Glomerular visceral epithelial cell (primary cell): ENCODE data around the gene AFG3L2.

Experiments used
- DNase-seq: peaks from one replicate; pipeline ENCODE4 v3.0.0-alpha.2; 2016; ENCODE audit errors: extremely low spot score

The AFG3L2 gene

DNA sequence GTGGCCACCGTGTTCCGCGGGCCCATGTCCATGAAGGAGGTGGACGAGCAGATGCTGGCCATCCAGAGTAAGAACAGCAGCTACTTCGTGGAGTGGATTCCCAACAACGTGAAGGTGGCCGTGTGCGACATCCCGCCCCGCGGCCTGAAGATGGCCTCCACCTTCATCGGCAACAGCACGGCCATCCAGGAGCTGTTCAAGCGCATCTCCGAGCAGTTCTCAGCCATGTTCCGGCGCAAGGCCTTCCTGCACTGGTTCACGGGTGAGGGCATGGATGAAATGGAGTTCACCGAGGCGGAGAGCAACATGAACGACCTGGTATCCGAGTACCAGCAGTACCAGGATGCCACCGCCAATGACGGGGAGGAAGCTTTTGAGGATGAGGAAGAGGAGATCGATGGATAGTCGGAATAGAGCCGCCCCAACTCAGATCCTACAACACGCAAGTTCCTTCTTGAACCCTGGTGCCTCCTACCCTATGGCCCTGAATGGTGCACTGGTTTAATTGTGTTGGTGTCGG lies 51.2 kb downstream of the AFG3L2 start:
- DNase-seq, result no peak

DNA sequence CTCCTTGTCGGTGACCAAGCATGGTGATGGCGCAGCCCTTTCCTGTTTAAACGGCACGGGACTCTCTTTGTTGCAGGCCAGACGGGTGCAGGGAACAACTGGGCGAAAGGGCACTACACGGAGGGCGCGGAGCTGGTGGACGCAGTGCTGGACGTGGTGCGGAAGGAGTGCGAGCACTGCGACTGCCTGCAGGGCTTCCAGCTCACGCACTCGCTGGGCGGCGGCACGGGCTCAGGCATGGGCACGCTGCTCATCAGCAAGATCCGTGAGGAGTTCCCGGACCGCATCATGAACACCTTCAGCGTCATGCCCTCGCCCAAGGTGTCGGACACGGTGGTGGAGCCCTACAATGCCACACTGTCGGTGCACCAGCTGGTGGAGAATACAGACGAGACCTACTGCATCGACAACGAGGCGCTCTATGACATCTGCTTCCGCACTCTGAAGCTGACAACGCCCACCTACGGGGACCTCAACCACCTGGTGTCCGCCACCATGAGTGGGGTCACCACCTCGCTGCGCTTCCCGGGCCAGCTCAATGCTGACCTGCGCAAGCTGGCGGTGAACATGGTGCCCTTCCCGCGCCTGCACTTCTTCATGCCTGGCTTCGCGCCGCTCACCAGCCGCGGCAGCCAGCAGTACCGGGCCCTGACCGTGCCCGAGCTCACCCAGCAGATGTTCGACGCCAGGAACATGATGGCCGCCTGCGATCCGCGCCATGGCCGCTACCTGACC lies 51.9 kb downstream of the AFG3L2 start:
- no peak for DNase-seq

DNA sequence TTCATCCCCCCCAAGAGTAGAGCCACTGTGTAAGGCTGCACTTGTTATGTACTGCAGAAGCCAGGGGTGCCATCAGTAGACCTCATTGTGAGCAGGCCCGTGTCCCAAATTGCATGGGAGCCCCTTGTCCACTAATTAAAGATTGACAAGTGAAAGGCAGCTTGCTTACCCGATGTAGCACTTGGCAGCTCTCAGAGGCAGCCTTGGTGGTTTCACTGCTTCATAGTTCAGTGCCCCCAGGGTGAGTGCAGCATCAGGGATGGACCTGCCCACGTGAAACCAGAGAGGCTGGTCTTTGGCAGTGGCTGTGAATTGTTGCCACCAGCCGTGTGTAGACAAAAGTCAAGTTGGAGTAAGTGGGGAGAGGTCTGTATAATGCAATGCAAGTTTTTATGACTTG lies 55.7 kb downstream of the AFG3L2 start:
- DNase-seq, result peak; percentile 76

DNA sequence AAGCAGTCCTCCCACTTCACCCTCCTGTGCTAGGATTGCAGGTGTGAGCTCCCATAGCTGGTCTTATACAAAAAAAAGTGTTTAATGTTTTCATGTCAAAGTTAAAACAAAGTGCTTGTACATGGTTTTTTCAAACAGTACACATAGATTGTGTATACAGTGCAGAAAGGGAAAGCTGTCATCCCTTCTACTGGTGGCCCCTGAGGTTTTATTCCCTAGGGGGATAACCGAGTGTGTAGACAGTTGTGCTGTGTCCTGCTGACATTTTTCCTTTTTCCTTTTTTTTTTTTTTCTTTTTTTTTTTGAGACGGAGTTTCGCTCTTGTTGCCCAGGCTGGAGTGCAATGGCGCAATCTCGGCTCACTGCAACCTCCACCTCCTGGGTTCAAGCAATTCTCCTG lies 58.2 kb downstream of the AFG3L2 start:
- DNase-seq, result no peak

DNA sequence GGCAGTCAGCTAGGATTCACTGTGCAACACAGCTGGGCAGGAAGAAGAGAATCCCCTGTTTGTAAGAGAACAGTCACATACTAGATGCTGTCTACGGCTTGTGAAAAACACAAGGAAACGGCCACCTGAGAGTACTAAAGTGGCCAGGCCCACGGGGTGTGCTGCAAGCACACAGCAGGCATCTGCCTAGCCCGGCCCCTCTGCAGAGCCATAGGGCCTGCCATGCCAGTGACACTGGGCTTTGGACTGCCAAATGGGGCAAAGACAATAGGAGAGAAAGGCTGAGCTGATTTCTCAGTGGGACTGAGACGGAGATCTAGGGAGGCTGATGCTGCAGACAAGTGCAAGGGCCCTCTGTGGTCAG lies 58.7 kb downstream of the AFG3L2 start:
- DNase-seq, result no peak

DNA sequence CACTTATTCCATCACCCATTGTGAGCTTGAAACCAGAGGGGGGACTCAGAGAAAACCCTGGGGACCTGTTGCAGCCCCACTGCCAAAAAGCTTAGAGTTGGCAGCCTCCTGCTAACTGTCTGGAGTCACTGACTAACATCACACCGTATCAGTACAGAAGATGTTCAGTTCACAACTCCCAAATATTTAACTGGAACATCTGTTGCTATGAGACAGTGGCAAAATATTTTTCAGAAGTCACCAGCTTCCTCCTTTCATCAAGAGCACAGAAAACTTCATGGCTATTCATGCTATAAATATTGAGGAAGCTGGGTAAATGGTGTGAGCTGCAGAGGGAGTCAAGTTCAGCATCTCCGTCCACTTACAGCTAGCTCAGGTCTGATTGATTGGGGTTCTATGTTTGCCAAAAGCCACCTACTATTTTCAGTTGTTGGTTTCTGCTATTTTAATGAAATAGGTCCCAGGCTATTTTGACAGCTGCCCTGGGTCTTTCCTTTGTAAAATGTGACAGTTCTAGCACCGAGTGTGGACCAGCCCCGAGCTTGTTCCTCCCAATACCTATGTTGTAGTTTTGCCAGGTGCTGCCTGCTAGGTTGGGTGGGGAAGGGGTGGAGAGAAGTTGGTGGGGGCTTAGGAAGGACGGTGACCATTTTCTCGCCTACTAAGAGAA lies 59.2 kb downstream of the AFG3L2 start:
- DNase-seq, result peak; percentile 37

DNA sequence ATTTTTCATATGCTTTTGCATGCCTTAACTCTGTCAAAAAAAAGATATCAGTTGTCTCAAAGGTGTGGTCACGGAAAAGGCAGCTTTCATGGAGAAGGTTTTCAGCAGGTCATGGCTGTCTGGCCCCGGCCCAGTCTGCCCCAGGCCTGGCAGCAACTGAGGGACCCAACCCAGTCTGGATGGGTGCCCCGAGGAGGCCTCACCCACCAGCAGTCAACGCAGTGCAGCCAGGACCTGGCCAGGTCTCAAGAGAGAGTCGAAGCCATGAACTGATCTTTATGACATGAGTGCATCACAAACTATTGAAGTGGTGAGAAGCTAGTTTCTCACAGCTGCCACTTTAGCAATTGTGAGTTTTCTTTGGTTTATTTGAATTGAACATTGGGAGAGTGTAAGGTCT lies 61.1 kb downstream of the AFG3L2 start:
- no peak for DNase-seq

DNA sequence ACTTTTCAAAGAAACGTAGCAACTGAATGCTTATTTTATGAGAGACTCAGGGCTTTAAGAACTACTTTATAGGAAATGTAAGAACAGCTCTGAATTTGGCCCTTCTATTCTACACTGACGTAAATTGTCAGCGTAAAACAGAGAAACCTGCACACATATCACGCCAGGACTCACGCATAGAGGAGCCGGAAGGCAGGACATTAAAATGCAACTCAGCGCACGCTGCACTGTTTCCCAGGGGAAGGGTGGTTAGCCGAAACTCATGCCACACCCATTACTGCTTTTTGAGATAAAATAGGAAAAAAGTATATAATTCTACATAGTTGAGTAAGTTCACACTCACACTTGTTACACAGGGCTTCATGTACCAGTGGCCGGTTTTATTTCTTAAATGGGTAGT lies 61.5 kb downstream of the AFG3L2 start:
- no peak for DNase-seq

DNA sequence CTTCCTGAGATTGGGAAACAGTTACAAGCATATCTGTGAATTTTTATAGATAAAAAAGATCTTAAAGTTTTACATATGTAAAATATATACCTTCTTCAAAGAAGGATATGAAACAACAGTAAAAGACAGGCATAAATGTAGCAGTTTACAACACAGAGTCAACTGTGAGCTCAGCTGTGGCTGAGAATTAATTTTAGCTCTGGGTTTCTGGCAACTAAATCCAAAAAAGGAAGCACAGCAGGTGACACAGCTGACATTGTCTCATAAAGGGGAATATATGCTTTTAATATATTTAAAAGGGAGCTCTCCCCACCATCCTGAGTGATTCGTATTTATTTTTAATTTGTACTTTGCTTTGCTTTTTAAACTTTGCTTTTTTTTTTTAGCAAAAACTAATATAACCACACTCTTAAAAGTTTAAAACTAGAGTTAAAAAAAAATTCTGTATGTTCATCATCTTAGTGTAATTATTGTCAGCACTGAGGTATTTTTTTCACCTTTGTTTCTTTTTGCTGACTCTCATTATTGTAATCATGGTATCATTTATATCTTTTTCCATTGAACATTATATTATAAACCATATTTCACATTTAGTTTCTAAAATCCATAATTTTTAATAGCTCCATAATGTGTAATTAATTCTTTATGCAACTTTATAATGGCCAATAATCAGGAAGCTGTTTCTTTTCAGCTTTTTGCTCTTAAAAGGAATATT lies 62.3 kb downstream of the AFG3L2 start:
- DNase-seq, result no peak

DNA sequence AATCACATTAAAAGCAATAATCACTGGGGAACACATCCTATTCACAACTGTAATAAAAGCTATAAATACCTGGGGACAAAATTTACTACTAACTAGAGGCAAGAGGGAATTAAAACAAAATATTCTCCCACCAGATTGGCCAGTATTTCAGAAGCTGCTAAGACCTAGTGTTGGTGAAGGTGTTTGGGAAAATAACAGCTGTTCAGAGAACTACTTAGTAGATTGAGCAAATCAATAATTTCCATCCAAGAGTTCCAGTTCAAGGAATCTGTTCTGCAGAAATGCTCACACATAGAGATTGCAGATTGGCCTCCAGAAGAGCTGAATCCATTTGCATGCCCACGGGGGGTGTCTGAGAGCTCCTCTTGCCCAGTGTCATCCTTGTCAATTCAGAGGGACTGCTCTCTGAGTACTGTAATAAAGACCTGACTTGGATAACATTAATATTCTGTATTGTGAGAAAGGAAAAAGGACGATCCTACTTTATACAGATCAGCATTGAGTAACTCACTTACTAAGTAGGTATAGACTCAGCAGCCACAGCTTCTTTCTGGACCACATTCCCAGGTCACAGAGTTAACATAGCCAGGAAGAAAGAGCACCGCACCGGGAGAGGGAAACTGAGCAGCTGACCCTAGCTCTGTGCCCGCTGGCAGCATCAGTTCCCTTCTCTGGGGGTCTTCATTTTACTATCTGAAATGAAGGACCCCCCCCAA lies 63.3 kb downstream of the AFG3L2 start:
- DNase-seq, result no peak

DNA sequence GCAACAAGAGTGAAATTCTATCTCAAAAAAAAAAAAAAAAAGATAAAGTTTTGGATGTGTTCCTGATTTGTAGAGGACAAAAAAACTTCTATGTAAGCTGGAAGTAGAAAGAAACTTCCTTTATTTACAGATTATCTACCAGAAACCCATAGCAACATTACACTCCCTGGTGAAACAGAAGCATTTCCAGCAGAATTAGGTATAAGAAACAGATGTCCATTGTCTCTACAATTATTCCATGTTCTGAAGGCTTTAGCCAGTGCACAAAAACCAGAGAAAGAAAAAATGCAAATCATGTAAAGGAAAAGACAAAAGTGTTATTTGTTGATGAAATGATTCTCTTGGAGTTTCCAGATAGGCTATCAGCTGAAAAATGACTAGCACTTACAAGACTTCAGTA lies 64.1 kb downstream of the AFG3L2 start:
- no peak for DNase-seq

DNA sequence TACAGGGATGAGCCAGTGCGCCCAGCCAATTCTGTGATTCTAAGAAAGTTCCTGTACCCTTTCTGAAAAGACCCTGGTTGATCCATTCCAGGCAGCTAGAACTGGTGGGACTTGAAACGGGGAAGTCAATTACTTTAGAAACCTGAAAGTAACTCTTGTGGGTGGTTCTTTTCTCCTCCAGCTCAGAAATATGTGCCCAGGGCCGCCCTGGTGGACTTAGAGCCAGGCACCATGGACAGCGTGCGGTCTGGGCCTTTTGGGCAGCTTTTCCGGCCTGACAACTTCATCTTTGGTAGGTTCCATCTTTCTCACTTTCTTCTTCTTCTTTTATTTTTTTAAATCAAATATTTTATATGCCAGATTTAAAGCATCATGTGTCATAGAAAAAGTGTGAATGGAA lies 66.3 kb downstream of the AFG3L2 start:
- DNase-seq, result no peak

DNA sequence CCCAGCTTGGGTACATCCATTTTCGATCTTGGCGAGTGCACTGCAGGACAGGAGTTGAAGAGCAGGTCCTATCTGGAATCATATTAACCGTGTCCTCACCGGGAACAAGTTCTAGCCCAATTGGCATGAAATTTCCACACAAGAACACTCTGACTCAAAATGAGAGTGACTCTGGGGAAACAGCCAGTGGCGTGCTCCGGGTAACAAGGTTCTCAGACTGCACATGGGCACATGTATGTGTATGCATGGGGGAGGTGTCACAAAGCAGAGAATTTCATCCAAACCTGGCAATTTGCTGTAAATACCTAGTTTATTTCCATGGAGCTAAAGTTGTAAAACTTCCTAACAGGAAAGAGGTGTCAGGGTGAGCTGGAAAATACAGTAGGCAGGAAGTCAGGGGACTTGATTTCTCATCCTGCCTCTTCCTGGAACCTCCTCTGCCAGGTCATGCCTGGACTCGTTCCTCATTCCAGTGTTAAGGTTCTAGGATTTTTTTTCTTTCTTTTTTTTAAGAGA lies 67.3 kb downstream of the AFG3L2 start:
- DNase-seq, result no peak

DNA sequence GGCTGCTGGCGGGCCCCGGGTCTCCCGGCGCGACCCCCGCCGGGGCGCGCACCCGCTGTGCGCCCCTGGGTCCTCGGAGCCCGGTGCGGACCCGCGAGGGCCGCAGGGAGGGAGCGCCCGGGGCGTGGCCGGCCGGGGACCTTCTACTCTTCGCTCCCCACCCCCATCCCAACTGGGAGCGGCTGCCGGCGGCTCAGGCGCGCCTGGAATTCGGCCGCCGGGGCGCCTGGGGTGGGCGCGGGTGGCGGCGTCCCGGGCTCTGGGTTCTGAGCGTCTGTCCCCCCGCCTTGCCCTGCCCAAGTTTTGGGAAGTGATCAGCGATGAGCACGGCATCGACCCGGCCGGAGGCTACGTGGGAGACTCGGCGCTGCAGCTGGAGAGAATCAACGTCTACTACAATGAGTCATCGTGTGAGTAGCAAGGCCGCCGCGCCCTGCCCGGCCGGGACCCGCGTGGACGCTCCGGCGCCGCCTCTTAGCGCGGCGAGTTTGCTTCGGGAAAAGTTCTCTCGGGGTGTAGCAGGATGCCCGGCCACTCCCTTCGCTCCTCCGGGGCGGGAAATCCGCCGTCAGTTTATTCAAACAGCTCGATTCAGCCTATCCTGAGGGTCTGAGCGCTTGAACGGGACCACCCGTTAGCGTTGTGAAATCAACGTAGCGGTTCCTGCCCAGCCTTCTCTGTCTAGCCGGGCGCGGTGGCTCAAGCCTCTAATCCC lies 68.5 kb downstream of the AFG3L2 start:
- DNase-seq, result peak; percentile 86

DNA sequence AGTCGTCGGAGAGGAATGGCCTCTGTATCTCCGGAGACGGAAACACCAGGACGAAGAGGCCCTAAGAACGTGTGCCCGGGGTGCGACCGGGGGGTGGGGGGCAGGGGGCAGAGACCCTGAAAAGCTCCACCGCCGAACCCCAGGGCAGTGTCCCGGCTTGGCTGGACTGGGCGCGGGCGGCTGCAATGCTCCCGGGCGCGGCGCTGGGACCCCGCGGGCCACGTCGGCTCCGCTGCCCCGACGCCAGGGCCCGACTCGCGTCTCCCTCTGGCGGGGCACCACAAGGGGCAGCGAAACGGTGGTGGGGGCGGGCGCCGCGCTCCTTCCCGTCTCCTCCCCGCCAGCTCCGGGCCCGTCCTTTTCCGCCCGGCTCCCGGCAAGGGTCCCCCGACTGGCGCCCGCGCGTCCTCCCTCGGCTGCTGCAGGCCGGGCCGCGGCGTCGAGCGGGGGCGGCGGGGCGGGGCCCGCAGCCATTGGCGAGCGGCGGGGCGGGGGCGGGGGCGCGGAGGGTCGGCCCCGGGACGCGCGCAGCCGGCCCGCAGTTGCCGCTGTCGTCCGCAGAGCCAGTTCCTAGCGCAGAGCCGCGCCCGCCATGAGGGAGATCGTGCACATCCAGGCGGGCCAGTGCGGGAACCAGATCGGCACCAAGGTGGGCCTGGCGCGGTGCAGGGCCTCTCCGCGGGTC lies 69.2 kb downstream of the AFG3L2 start, which contains the start of gene TUBB6:
TUBB6 (plus strand) TSS at position 541 of the 685 bp plus-strand sequence; CDS start at position 593, 52 bp downstream.
- peak; percentile 87 for DNase-seq

DNA sequence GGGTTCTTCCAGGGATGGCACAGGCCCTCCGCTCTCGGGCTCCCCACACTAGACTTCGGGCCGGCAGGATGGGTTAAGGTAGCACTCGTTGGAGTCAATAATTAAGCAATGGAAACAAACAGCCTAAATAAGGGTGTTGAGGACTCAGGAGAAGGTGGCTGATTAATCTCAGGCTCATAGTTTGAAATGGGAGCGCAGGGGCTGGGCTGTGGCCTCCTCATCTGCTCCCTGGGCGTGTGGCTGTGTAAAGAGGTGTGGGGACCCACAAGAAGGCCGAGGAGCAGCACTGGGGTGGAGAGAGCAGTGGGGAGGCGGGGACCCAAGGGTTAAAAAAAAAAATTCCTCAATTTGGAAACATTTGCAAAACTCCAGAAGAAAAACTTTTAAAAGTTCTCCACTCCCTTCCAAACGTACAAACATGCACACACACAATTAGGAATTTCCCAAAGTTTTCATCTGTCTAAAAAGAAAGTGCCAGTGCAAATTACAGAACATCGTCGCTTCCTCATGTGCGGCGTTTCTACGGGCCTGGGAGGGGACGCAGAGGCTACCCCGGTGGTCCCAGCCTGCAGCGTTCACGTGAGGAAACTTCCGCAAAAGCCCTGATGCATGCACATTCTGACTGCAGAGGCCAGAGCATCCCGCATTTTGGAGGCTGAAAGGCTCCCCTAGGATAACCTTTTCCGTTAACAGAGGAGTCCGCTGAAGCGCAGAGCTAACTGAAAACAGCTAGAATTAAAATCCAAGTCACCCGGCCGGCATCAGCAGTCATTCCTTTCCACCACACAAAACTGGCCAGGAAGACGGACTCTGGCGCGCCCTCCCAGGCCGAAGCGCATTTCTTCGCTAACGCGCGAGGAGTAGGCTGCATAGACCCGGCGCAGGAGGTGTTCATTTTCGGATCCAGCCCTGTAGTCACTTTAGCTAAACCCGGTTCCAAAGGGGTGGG lies 70.0 kb downstream of the AFG3L2 start:
- peak; percentile 63 for DNase-seq

DNA sequence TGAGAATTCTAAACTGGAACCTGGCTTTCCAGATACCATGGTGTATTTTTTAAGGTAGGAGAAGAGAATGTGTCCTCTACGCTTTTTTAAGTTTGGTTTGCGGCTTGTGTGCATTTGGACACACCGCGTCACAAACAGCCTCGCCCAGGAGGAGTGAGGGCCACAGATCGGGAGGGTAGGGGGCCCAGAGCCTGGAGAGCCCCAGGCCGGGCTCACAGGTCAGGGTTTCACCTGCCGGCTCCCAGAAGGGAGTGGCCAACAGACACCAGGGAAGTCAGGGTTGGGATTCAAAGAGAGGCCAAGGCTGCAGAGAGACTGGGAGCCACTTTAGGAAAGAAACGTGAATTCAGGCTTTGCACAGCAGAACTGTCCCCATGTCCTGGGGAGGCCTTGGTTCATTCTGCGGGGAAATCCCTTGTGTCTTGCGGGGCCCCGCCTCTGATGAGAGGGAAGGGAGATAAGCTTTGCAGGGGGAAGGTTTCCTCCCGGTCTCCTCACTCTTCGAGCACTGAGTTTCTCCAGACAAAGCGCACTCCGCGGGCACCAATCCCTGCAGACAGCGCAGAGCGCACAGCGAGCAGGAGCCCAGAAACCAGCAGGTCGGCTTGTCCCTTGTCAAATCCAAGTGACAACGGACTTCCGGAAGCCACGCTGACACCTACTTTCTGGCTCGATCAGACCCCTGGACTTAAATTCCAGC lies 70.9 kb downstream of the AFG3L2 start:
- DNase-seq, result no peak

DNA sequence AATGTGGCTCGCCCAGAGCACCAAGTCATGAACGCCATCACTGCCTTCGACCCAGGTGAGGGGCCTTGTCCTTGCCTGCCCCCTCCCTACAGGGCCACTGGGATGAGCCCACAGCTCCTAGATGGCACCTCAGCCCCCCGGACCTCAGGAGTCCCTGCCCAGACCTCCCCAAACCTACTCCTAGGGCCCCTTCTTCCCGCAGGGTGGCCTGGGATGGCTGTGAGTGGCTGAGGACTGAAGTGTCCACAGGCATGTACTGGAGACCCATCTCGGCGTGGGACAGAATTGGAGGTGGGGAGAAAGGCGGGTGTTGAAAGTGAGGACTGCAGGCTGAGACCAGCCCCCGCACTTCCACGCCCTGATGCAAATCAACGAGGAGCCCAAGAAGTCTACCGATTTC lies 71.8 kb downstream of the AFG3L2 start:
- no peak for DNase-seq
